ENCODE measurements around the gene HMGN4. TPM values are rescaled to one million over a fixed set of nuclear protein-coding genes. Genes with fewer than 3 reads are reported as not detected.

The HMGN4 gene
- total and polyA plus RNA-seq, 9 of the 15 experiments (the other 6 are each of a cell fraction or from before 2014, with no cell fraction given), result 35.4 to 134 (median 94.1) TPM

DNA sequence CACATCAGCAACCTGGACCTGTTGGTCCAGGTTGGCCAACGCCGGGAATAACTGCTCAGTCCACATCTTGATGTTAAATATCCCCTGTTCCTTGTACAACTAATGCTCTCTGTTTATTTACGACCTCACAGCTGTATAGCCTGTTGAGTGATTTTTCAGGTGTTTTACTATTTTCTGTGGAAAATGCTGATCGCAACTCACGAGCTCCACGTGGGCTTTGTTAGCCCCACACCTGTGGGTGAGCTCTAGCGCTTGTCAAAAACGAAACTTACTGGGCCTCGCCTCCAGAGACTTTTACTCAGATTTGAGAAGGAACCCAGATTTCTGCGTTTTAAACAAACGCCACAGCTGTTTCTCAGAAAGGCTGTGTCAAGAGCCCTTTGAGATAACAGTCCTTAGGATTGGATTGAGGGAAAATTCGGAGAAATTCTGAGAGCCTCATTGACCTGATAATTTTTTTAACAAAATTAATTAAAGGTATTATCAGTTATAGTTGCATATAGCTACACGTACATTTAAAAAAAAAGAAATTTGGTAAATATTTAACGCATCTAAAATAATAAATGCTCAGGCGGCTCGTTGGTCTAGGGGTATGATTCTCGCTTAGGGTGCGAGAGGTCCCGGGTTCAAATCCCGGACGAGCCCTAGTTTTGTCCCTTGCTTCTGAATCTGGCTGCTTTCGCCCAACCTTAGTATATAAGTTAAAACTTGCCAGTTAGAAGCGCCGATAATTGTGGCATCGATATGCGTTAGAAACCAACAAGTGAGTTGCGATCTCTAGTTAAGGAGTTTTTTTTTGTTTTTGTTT lies 16.7 kb downstream of the HMGN4 start (continued):
- TF ChIP-seq, protein P1, sequence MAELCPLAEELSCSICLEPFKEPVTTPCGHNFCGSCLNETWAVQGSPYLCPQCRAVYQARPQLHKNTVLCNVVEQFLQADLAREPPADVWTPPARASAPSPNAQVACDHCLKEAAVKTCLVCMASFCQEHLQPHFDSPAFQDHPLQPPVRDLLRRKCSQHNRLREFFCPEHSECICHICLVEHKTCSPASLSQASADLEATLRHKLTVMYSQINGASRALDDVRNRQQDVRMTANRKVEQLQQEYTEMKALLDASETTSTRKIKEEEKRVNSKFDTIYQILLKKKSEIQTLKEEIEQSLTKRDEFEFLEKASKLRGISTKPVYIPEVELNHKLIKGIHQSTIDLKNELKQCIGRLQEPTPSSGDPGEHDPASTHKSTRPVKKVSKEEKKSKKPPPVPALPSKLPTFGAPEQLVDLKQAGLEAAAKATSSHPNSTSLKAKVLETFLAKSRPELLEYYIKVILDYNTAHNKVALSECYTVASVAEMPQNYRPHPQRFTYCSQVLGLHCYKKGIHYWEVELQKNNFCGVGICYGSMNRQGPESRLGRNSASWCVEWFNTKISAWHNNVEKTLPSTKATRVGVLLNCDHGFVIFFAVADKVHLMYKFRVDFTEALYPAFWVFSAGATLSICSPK (IDR thresholded peaks at IDR 0.05; ENCODE audit: borderline replicate concordance), result no peak
- TF ChIP-seq MCM2 (IDR thresholded peaks at IDR 0.05; ENCODE audit: low read depth), result no peak
- TF ChIP-seq WHSC1 (IDR thresholded peaks at IDR 0.05; ENCODE audit: low read length), result no peak
- no peak for TF ChIP-seq CBX3 (IDR thresholded peaks at IDR 0.05; ENCODE audit: borderline replicate concordance in 1 of 2, low read length in 2 of 2)
- peak; percentile 71 for TF ChIP-seq NFIC (IDR thresholded peaks at IDR 0.05)
- TF ChIP-seq SMAD2 (IDR thresholded peaks at IDR 0.05; ENCODE audit: low read depth, low read length), result no peak
- no peak for TF ChIP-seq POLR2AphosphoS5 (IDR thresholded peaks at IDR 0.05; ENCODE audit: control insufficient read depth, insufficient read depth, low read depth, low read length)
- TF ChIP-seq ZSCAN29 (IDR thresholded peaks at IDR 0.05), result peak; percentile 83
- TF ChIP-seq ZNF436 (CRISPR knock-in tag; IDR thresholded peaks at IDR 0.05), result no peak
- TF ChIP-seq, protein P2, sequence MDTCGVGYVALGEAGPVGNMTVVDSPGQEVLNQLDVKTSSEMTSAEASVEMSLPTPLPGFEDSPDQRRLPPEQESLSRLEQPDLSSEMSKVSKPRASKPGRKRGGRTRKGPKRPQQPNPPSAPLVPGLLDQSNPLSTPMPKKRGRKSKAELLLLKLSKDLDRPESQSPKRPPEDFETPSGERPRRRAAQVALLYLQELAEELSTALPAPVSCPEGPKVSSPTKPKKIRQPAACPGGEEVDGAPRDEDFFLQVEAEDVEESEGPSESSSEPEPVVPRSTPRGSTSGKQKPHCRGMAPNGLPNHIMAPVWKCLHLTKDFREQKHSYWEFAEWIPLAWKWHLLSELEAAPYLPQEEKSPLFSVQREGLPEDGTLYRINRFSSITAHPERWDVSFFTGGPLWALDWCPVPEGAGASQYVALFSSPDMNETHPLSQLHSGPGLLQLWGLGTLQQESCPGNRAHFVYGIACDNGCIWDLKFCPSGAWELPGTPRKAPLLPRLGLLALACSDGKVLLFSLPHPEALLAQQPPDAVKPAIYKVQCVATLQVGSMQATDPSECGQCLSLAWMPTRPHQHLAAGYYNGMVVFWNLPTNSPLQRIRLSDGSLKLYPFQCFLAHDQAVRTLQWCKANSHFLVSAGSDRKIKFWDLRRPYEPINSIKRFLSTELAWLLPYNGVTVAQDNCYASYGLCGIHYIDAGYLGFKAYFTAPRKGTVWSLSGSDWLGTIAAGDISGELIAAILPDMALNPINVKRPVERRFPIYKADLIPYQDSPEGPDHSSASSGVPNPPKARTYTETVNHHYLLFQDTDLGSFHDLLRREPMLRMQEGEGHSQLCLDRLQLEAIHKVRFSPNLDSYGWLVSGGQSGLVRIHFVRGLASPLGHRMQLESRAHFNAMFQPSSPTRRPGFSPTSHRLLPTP (IDR thresholded peaks at IDR 0.05; ENCODE audit: borderline replicate concordance, extremely low read depth, insufficient read length), result peak; percentile 94
- TF ChIP-seq RCOR1 (IDR thresholded peaks at IDR 0.05; ENCODE audit: borderline replicate concordance in 1 of 2, low read depth in 2 of 2, low read length in 2 of 2), result peak in 1 of 2 experiments; percentile 61; a peak in 3 of 4 replicates
- TF ChIP-seq POLR2H (tag; IDR thresholded peaks at IDR 0.05; ENCODE audit: low read depth), result peak; percentile 99
- TF ChIP-seq RBBP5 (IDR thresholded peaks at IDR 0.05; ENCODE audit: borderline replicate concordance, insufficient read depth, low read length, poor library complexity, severe bottlenecking), result no peak
- no peak for TF ChIP-seq RBFOX2 (IDR thresholded peaks at IDR 0.05; ENCODE audit: low read depth, low read length)
- no peak; the same call in 1 of the 2 replicates for TF ChIP-seq MYBL2 (IDR thresholded peaks at IDR 0.05; ENCODE audit: low read depth)
- no peak for TF ChIP-seq MYBL2 (CRISPR knock-in tag; IDR thresholded peaks at IDR 0.05; ENCODE audit: borderline replicate concordance)
- TF ChIP-seq ESRRB (CRISPR knock-in tag; IDR thresholded peaks at IDR 0.05; ENCODE audit: borderline replicate concordance), result no peak
- TF ChIP-seq CTBP1 (IDR thresholded peaks at IDR 0.05; ENCODE audit: borderline replicate concordance), result no peak
- TF ChIP-seq MTA1 (IDR thresholded peaks at IDR 0.05; ENCODE audit: borderline replicate concordance), result no peak
- TF ChIP-seq ADNP (tag; IDR thresholded peaks at IDR 0.05), result peak; percentile 94

Measured in K562 (cell line).